Measurements from ENCODE around the gene MMP17.

MMP17 gene

DNA sequence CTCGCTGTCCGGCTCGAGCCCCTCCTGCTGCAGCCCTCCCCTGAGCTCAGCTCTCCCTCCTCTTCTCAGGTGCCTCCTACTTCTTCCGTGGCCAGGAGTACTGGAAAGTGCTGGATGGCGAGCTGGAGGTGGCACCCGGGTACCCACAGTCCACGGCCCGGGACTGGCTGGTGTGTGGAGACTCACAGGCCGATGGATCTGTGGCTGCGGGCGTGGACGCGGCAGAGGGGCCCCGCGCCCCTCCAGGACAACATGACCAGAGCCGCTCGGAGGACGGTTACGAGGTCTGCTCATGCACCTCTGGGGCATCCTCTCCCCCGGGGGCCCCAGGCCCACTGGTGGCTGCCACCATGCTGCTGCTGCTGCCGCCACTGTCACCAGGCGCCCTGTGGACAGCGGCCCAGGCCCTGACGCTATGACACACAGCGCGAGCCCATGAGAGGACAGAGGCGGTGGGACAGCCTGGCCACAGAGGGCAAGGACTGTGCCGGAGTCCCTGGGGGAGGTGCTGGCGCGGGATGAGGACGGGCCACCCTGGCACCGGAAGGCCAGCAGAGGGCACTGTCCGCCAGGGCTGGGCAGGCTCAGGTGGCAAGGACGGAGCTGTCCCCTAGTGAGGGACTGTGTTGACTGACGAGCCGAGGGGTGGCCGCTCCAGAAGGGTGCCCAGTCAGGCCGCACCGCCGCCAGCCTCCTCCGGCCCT lies 22.8 kb downstream of the MMP17 start:
- DNase-seq = peak; percentile 28 to 74

DNA sequence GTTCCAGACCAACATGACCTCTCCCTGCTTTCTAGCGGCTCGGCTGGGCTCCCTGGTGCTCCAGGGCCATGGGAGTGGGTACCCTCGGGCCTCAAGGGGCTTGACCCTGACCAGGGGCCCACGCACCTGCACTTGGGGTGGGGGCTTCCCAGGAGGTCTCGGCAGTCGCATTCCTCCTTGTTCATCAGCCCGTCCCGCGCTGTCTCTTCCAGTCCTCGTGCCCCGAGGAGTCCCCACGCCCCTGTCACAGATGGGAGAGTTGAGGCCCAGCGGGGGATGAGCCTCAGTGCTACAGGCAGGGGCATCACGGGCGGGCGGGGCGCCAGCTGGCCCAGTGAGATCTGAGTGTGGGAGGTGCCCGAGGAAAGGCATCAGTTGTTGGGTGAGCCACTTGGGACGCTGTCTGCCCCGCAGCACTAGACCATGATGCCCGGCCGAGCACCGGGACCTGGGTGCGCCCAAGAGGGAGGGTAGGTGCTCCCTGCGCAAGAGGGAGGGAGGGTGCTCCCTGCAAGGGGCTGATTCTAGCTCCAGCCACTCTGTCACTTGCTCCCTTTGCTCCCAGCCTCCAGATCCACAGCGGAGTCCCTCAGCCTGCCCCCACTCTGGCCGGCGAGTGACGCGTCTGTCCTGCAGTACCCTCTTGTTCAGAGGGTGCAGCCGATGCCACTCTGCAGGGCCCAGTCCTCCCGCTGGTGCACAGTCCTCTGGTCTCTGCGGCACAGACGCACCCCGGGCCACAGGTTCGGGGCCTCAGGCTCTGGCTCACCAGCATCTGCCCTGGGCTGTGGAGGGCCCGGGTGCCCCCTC lies 23.8 kb downstream of the MMP17 start:
- no peak for DNase-seq

DNA sequence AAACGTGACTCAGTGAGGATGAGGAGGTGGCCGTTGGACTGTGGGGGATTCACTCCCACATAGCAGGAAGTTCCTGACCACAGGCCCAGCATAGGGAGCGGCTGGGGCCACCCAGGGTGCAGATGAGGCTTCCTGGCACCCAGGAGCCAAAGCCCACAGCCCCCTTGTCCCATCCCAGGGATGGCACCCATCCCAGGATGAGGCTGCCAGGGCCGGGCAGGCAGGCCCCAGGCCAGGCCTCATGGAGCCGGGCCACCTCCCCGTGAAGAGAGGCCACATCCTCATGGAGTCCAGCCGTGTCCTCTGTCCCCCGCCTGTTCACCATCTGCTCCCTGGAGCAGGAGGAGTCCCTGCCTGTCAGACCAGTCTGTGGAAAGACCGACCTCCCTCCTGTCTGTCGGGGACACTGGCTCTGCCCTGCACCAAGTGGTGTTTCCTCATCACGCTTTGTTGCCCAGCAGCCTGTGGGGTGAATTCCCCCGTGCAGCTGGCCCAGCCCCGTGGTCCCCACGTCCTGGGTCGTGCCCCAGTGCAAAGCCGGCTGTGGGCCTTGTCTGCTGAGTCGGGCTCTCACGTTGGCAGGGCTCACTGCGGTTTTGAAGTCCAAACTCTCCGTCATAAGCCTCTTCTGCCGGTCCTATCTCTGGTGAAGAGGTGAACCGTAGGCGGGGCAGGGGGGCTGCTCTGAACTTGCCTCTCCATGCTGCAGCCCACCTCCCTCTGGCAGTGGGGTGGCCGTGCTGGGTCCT lies 24.5 kb downstream of the MMP17 start:
- peak in 1 of 2 donors; percentile 45 for DNase-seq

DNA sequence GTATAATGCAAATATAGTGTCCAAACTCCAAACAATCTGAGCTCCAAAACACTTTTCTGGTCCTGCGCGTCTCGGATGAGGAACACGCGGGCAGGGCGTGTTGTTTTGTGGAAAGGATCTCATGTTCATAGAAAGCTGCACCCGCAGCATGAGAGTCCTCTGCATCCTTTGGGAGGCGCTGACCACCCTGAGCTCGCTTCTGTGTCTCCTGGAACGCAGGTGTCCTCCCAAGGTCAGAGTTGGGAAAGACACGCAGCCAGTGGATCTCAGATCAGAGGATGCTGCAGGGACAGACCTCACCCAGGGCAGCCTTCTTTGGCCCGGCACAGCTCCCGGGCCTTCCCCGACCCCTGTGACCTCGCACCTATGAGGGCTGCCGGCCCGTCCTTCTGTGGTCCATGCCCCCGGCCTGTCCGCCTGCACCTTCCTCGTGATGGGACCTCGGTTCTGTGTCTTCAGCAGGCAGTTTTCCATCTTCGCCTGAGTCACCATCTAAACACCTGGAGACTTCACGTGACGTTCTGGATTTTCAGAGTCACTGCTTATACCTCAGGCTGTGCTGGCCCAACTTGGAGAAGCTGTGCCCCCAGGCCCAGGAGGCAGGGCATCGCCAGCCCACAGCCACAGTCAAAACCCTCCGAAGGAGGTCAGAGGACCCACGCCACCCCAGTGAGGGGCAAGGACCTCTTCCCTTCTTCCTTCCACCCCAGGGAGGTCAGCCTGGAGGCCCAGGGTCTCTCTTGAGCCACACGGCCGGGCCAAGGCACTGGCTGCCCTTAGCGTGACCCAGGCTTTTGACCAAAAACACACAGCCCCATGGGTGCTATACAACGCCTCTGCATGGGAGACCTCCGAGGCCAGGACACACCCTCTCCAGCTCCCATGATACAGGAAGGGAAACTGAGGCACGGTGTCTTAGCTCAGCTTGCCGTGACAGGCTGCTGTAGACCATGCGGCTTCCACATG lies 25.9 kb downstream of the MMP17 start:
- no peak for DNase-seq

DNA sequence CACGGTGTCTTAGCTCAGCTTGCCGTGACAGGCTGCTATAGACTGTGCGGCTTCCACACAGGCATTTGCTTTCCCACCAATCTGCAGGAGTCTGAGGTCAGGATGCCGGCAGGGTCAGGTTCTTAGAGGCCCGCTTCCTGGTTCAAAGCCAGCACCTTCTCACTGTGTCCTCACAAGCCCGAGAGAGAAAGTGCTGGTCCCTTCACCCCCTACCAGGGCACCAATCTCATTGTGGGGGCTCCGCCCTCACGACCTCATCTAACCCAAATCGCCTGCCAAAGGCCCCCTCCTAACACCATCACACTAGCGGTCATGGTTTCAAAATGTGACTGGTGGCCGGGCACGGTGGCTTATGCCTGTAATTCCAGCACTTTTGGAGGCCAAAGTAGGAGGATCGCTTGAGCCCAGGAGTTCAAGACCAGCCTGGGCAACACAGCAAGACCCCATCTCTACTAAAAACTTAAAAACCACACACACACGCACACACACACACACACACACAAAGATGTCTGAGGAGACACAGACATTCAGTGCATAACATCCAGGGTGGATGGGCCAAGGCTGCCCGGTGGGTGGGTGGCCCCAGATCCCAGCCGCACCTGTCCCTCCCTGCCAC lies 26.8 kb downstream of the MMP17 start:
- DNase-seq = no peak

DNA sequence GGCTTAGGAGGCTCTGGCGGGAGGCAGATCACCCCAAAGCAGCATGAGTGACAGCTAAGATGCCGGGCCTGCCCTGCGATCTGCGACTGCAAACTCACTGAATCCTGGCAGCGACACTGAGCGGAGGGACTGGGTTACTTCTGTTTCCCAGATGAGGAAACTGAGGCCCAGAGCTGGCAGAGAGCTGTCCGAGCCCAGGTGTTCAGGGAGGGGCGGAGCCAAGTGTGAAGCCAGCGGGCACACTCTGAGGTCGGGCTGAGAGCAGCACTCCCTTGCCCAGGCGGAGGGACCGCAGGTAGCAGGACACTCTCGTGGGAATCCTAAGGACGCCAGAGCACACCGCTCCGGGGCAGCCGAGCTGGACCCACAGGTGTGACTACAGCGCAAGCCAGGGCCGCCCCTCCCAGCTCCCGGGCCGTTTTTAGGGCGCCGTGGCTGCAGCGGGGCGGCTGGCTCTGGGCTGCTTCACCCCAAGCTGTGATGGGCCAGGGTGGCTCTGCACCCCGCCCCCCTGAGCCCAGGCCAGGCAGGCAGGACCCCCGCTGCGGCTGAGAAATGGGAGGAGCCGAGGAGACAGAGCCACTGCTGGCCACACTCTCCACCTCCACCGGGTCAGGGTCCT lies 27.4 kb downstream of the MMP17 start:
- DNase-seq = no peak

DNA sequence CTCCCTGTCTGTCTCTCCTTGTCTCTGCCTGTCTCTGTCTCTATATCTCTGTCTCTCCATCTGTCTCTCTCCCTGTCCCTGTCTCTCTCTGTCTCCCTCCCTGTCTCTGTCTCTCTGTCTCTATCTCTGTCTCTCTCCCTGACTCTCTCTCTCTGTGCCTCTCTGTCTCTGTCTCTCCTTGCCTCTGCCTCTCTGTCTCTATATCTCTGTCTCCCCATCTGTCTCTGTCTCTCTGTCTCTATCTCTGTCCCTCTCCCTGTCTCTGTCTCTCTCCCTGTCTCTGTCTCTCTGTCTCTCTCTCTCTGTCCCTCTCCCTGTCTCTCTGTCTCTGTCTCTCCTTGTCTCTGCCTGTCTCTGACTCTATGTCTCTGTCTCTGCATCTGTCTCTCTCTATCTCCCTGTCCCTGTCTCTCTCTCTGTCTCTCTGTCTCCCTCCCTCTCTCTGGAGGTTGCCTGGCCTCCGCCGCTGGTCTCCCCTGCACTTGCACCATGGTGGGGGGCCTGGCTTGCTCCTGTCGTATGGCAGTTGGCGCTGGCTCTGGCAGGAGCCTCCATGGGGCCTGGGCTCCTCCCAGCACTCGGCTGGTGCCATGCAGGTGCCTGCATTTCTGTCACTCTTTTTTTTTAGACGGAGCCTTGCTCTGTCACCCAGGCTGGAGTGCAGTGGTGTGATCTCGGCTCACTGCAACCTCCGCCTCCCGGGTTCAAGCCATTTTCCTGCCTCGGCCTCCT lies 28.3 kb downstream of the MMP17 start:
- DNase-seq = no peak

DNA sequence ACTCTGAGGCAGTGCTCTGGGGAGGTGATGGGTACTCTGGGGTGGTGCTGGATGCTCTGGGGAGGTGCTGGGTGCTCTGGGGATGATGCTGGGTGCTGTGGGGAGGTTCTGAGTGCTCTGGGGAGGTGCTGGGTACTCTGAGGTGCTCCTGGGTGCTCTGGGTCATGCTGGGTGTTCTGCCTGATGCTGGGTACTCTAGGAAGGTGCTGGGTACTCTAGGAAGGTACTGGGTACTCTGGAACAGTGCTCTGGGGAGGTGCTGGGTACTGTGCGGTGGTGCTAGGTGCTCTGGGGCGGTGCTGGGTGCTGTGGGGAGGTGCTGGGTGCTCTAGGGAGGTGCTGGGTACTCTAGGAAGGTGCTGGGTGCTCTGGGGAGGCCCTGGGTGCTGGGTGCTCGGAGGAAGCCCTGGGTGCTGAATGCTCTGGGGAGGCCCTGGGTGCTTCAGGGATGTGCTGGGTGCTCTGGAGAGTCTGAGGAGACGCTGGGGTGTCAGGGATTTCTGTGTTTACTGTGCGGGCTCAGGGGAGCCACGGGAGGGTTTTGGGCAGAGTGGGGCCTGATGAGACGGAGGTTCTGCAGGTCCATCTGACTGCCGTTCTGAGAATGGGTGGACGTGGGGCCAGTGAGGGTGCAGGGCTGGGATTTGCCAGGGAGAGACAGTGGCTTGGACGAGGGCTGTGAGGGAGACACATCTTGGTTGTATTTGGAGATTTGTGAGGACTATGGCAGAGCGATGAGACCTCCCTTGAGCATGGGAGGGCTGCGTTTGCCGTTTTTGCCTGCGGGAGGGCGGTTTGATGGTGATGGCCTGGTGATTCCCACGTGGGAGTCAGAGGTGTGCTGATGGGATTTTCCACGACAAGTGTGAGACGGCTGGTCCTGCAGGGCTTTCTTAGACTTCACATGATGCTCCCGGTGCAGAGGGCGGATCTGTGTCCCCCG lies 30.0 kb downstream of the MMP17 start:
- no peak for DNase-seq

DNA sequence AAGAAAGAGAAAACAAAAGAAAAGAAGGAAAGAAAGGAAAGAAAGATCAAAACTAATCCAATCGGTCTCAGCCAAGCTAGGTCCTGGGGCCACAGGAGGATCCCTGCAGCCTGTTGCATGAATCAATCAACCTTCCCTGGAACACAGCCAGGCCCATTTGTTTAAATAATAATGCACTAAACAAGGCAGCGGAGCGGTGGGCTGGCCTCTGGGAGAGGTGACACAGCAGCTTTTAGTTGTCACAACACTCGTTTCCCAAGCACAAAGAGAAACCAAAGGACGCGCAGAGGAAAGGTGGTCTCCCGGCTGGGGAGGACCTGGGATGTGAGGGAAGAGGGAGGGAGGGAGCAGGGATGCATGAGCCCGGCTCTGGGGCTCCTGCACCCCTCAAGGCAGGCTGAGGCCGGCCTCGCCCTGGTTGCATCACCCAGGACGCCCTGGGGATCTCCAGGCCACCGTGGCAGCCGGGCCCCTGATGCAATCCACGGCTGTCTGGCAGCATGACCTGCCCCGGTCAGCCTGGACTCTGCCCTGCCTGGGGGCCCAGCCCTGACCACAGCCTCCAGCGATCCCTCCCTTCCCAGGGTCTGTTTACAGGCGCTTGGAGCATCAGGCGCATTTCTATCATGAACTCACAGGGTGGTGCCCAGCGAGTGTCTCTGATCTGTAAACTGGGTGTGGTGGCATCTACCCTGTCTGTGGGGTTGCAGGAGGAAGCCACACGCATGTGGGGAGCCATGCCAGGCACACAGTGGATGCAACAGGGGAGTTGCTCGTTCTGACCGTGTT lies 32.5 kb downstream of the MMP17 start:
- peak; percentile 86 to 89 for DNase-seq

DNA sequence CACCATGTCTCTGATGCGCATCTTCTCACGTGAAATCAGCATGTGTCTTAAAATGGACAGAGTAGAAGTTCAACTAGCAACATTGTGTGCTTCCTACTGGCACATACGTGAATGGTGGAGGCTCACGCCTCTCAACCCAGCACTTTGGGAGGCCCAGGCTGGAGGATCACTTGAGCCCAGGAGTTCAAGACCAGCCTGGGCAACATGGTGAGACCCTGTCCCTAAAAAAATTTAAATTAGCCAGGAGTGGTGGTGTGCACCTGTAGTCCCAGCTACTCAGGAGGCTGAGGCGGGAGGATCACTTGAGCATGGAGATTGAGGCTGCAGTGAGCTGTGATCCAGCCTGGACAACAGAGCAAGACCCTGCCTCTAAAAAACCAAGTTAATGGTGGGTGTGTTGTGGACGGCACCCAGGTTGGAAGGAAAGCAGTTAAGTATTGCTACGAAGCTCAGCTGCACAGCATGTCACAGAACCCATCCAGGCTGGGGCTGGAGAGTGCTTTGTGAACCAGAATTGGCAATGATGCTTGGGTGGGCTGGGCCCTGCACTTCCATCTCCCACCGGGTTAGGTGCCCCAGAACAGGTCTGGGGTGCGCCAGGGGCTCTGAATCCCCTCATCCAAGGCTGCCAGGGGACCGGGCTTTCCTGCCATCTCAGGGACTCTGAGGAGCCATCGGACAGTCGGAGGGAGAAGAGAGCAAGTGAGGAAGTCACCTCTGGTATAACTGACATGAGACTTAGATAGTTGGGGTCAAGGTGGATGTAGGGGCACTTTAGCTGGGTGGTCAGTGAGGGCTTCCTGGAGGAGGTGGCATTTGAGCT lies 33.3 kb downstream of the MMP17 start:
- DNase-seq = no peak

DNA sequence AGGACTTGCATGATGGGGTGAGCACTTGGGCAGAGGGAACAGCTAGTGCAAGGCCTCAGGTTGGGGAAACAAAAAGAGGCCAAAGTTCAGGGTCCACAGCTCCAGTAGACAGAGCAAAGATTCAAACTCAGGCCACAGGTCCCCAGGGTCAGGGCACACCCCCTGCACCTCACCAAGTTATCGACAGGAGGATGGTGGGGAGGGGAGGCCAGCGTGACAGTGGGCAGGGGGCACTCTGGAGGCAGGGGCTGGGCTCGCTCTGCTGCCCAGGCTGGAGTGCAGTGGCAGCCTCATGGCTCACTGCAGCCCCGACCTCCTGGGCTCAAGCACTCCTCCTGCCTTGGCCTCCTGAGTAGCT lies 33.9 kb downstream of the MMP17 start:
- no peak for DNase-seq

DNA sequence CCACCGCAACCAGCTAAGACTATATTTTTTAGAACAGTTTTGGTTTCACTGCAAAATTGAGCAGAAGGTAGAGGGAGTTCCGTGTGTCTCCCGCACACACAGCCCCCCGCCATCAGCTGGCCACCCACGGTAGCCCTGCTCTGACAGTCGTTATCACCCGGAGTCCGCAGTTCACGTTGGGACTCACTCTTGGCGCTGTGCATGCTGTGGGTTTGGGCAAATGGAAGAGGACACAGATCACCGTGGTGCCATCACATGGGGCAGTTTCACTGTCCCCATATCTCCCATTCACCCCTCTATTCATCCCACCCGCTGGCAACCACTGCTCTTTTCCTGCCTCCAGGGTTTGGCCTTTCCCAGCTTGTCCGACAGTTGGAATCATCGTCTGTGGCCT lies 34.4 kb downstream of the MMP17 start:
- no peak for DNase-seq

DNA sequence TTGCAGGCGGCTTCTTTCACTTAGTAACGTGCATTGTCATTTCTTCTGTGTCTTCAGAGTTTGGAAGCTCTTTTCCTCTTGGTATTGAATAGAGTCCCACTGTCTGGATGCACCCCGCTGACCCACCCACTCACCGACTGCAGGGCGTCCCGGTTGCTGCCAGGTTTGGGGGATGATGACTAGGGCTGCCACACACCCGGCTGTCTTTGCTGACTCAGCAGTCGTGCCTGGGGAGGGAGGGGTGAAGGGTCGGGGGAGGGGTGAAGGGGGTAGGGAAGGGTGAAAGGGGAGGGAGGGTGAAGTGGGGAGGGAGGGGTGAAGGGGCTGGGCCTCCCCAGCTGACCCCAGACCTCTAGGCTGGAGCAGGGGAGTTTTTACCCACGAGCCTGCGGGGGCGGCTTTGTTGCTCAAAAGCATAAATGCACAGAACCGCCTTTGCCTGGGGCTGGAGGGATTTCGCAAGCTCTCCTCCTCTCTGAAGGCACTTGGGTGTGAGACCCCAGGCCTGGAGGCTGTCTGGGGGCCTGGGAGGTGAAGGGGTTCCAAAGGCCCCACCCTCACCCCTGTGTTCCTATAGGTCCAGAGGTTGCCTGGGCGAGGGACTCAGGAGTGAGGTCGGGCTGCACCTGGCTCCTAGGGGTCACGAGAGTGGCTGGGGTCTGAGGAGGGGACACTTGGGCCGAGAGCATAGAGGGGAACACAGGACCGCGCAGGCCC lies 35.0 kb downstream of the MMP17 start:
- DNase-seq = peak; percentile 55 to 73

DNA sequence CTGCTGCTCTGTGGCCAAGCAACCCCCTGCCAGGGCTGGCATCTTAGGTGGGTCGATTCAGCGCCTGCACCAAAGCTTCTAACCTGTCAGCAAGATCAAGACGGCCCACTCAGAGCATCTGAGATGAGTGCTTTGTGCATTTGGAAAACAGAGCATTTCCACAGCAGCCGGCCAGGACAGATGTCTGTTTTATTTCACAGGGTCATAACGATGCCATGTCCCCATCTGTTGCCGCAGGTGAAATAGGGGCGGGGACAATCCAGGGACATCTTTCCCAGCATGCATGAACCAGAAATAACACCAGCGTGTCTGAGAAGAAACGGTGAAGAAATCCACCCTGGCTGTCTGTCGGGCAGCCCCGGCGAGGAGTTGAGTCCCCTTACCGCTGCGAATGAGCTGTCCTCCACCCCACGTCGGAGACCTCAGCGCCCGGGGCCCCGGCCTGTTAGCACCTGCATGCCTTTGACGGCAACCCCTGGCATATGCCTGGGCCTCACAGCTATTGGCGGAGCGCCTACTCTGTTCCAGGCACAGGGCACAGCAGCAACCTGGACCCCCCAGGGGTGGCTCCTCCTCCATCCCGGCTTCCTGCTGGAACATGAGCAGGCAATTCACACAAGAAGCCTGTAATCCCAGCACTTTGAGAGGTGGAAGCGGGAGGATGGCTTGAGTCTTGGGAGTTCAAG lies 35.7 kb downstream of the MMP17 start:
- DNase-seq = no peak

DNA sequence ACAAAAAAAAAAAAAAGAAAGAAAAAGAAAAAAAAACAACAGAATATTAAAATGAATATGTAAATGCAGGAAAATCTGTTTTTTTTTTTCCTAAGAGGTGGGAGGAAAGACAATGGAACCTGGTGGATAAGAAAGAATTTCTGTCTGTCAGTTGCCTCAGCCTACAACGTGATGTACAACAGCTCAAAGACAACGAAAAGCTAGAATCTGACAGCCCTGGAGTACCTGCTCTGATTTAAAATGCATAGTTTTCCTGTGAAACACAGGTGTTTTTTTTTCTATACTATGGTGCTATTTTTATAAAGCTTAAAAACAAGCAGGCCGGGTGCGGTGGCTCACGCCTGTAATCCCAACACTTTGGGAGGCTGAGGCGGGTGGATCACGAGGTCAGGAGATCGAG lies 36.3 kb downstream of the MMP17 start:
- no peak for DNase-seq

DNA sequence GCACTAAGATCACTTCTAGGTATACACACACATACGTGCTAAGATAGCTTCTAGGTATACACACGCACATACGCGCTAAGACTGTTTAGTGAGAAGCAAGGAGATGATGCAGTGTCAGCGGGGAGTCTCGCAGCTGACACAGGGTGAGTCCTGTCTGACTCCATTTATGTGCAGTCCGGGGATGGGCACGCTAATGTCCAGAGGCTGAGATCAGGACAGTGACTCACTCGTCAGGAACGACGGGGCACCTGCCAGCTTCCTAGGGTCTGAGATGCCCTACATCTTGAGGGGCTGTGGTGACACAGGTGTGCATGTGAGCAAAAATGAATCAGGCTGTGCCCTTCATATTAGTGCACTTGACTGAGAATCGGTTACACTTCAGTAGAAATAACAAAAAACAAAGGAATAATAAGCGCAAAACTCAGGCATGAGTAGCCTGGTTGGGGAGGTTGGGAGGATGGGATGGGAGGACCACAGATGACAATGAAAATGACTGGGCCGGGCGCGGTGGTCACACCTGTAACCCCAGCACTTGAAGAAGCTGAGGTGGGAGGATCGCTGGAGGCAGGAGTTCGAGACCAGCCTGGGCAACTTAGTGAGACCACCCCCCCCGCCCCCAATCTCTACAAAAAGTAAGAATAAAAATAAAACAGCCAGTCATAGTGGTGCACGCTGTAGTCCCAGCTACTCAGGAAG lies 37.1 kb downstream of the MMP17 start:
- DNase-seq = no peak
